Tibial nerve (tissue), 3 donors: ENCODE measurements around the gene RGS17.

Source experiments
- POLR2A ChIP-seq, 2 donors: fragments of 450-650 bp; IDR thresholded peaks; one replicate each; pipeline ENCODE4 v1.6.1; 2017; ENCODE audit warnings: antibody characterized with exemption in 2 of 2, mild to moderate bottlenecking in 2 of 2, moderate library complexity in 2 of 2
- TF ChIP-seq, protein P1 (sequence below), 5 experiments: fragments of 200-600 bp in 3 of 5; fragments of 450-650 bp in 2 of 5; sonication (generic) in 3 of 5; IDR thresholded peaks; one replicate each; pipeline ENCODE4 v1.5.1; 2016 to 2019; ENCODE audit warnings: antibody characterized with exemption in 5 of 5, mild to moderate bottlenecking in 3 of 5, moderate library complexity in 2 of 5

DNA sequence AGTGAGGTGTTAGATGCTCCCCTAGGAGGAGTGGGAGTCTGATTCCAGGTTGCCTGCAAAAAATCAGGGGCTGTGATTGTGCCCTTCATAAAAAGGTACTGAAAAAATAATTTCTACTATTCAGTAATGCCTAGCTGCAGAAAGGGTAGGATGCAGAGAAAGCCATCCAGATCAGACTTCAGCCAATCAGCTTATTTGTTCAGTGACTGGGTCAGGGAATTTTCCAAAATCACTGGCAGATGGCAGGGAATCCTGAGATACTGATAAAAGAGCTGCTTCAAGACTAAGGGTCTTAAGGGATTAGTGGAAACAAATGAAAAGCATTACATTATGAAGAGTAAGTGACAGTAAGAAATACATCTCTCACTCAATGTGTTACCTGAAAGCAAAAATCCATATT, 85.8 kb downstream of the RGS17 start:
- TF ChIP-seq, protein P1, sequence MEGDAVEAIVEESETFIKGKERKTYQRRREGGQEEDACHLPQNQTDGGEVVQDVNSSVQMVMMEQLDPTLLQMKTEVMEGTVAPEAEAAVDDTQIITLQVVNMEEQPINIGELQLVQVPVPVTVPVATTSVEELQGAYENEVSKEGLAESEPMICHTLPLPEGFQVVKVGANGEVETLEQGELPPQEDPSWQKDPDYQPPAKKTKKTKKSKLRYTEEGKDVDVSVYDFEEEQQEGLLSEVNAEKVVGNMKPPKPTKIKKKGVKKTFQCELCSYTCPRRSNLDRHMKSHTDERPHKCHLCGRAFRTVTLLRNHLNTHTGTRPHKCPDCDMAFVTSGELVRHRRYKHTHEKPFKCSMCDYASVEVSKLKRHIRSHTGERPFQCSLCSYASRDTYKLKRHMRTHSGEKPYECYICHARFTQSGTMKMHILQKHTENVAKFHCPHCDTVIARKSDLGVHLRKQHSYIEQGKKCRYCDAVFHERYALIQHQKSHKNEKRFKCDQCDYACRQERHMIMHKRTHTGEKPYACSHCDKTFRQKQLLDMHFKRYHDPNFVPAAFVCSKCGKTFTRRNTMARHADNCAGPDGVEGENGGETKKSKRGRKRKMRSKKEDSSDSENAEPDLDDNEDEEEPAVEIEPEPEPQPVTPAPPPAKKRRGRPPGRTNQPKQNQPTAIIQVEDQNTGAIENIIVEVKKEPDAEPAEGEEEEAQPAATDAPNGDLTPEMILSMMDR (IDR thresholded peaks at IDR 0.05): no peak
- TF ChIP-seq POLR2A (IDR thresholded peaks at IDR 0.05): no peak
